ENCODE data around the gene HRCT1. TPM values are rescaled to one million over a fixed set of nuclear protein-coding genes. Genes with fewer than 3 reads are reported as not detected.

Gene HRCT1
- polyA plus RNA-seq, 1 donor from 2014 or later: not detected

DNA sequence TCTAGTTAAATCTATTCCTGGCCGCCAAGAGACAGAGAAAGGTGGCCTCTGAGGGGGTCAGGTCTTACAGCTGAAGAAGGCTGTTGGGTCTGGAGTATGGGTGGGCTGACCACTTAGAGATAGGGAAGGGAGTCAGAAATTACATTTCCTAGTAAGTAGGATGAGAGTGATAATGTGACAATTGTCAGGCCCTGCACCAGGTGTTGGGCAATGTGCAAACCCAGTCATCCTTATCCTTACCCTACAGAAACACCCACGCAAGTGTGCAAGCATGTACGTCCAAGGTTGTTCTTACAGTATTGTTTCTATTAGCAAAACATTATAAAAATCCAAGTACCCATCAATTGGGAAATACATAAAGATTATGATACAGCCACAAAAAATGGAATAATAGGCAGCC, 12.8 kb downstream of the HRCT1 start:
- no peaks in the 10 kb centered on the region for H3K9me3 ChIP-seq (ENCODE audit: low read length)
- no peaks in the 10 kb centered on the region for H3K36me3 ChIP-seq (ENCODE audit: insufficient read depth, low read length)
- H3F3A ChIP-seq (ENCODE audit: insufficient read depth, low read length, poor library complexity, severe bottlenecking): no peaks in the 10 kb centered on the region
- H3K4me2 ChIP-seq (ENCODE audit: low read length): no peak overlapping the region
- no peak overlapping the region for H3K27ac ChIP-seq (ENCODE audit: low read length)
- H3K9ac ChIP-seq (ENCODE audit: low read length): no peak overlapping the region
- no peaks in the 10 kb centered on the region for H4K20me1 ChIP-seq (ENCODE audit: insufficient read depth)
- H3K4me3 ChIP-seq (ENCODE audit: low read length): no peak overlapping the region
- H3K79me2 ChIP-seq (replicated peaks; ENCODE audit: insufficient read depth, low read length): no peaks in the 10 kb centered on the region
- no peaks in the 10 kb centered on the region for H3K9me2 ChIP-seq (ENCODE audit: insufficient read depth, low read length)
- no peaks in the 10 kb centered on the region for H3K27me3 ChIP-seq (ENCODE audit: insufficient read depth, low read depth, low read length)
- no peak for TF ChIP-seq EZH2 (IDR thresholded peaks at IDR 0.05; ENCODE audit: borderline replicate concordance, insufficient read depth, low read length, poor library complexity, severe bottlenecking)
- no peak for TF ChIP-seq EP300 (conservative IDR thresholded peaks at IDR 0.05; ENCODE audit: poor library complexity, severe bottlenecking)
- no peak for TF ChIP-seq POLR2AphosphoS5 (IDR thresholded peaks at IDR 0.05)
- TF ChIP-seq, protein P1, sequence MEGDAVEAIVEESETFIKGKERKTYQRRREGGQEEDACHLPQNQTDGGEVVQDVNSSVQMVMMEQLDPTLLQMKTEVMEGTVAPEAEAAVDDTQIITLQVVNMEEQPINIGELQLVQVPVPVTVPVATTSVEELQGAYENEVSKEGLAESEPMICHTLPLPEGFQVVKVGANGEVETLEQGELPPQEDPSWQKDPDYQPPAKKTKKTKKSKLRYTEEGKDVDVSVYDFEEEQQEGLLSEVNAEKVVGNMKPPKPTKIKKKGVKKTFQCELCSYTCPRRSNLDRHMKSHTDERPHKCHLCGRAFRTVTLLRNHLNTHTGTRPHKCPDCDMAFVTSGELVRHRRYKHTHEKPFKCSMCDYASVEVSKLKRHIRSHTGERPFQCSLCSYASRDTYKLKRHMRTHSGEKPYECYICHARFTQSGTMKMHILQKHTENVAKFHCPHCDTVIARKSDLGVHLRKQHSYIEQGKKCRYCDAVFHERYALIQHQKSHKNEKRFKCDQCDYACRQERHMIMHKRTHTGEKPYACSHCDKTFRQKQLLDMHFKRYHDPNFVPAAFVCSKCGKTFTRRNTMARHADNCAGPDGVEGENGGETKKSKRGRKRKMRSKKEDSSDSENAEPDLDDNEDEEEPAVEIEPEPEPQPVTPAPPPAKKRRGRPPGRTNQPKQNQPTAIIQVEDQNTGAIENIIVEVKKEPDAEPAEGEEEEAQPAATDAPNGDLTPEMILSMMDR (IDR thresholded peaks at IDR 0.05; ENCODE audit: poor library complexity, severe bottlenecking): no peak
- no peak for TF ChIP-seq MXI1 (conservative IDR thresholded peaks at IDR 0.05; ENCODE audit: poor library complexity, severe bottlenecking)
- TF ChIP-seq, protein P2, sequence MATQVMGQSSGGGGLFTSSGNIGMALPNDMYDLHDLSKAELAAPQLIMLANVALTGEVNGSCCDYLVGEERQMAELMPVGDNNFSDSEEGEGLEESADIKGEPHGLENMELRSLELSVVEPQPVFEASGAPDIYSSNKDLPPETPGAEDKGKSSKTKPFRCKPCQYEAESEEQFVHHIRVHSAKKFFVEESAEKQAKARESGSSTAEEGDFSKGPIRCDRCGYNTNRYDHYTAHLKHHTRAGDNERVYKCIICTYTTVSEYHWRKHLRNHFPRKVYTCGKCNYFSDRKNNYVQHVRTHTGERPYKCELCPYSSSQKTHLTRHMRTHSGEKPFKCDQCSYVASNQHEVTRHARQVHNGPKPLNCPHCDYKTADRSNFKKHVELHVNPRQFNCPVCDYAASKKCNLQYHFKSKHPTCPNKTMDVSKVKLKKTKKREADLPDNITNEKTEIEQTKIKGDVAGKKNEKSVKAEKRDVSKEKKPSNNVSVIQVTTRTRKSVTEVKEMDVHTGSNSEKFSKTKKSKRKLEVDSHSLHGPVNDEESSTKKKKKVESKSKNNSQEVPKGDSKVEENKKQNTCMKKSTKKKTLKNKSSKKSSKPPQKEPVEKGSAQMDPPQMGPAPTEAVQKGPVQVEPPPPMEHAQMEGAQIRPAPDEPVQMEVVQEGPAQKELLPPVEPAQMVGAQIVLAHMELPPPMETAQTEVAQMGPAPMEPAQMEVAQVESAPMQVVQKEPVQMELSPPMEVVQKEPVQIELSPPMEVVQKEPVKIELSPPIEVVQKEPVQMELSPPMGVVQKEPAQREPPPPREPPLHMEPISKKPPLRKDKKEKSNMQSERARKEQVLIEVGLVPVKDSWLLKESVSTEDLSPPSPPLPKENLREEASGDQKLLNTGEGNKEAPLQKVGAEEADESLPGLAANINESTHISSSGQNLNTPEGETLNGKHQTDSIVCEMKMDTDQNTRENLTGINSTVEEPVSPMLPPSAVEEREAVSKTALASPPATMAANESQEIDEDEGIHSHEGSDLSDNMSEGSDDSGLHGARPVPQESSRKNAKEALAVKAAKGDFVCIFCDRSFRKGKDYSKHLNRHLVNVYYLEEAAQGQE (IDR thresholded peaks at IDR 0.05; ENCODE audit: borderline replicate concordance): no peak
- TF ChIP-seq SMC3 (conservative IDR thresholded peaks at IDR 0.05; ENCODE audit: poor library complexity): no peak
- no peak for TF ChIP-seq RAD21 (conservative IDR thresholded peaks at IDR 0.05)
- no peak for TF ChIP-seq TAF1 (IDR thresholded peaks at IDR 0.05; ENCODE audit: low read depth)
- H2AFZ ChIP-seq (ENCODE audit: low read depth, low read length): no peak overlapping the region

DNA sequence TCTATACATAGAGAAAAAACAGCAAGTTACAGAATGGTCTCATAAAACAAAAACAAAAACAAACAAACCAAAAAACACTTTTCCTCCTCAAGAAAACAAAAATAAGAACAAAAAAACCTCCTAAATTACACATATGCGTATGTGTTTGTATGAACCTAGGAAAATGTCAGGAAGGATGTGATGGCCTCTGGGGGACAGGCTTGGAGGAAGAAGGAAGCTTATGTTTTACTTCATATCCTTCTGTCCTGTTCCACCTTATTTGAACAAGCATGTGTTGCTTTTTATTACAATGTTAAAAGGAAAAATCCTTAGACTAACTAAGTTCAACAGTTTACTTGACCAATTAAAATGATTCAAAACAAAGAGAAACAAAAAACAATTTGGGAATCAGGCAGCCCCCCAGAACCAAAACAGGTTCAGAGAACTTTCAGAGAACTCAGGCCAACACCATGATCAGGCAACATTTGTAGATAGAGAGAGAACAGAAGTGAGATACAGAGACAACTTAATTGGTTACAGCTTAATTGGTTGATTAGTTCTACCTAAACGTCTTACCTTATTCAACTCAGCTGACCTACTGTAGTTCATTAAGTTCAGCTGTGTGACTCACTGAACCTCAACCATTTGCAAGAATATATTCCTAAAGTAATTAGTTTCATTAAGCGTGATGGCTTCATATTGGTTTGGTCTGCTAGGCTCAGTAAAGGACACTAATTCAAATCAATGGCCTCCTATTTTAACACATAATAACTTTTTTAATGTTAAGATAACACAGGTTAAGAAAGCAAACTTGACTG, 13.4 kb downstream of the HRCT1 start:
- Histone ChIP-seq H2AFZ (ENCODE audit: low read depth, low read length) (no peak overlapping the region), H3K9me2 (ENCODE audit: insufficient read depth, low read length) (no peaks in the 10 kb centered on the region), H3K27me3 (ENCODE audit: insufficient read depth, low read depth, low read length) (no peaks in the 10 kb centered on the region)

More for the DNA sequence above, 13.4 kb downstream of the HRCT1 start:
- Histone ChIP-seq H4K20me1 (ENCODE audit: insufficient read depth) (no peaks in the 10 kb centered on the region), H3K36me3 (ENCODE audit: insufficient read depth, low read length) (no peaks in the 10 kb centered on the region), H3K9me3 (ENCODE audit: low read length) (no peaks in the 10 kb centered on the region), H3K4me3 (ENCODE audit: low read length) (no peak overlapping the region), H3K9ac (ENCODE audit: low read length) (no peak overlapping the region), H3K79me2 (replicated peaks; ENCODE audit: insufficient read depth, low read length) (no peaks in the 10 kb centered on the region), H3K4me2 (ENCODE audit: low read length) (no peak overlapping the region), H3K27ac (ENCODE audit: low read length) (no peak overlapping the region), H3F3A (ENCODE audit: insufficient read depth, low read length, poor library complexity, severe bottlenecking) (no peaks in the 10 kb centered on the region)
- TF ChIP-seq EP300 (conservative IDR thresholded peaks at IDR 0.05; ENCODE audit: poor library complexity, severe bottlenecking): no peak
